SW 1271 (cell line): ENCODE results near the gene CLRN1.
"Not testable (repeated sequence)": the region's sequence is repeated elsewhere in the genome, so short reads cannot be mapped to it uniquely, and the experiment has no call there.

Experiments used
- DNase-seq, 2 experiments: peaks; one replicate each; lab custom pipeline; 2025; lab: John Stamatoyannopoulos, UW

Gene CLRN1

GRCh38 chr3:150972366-150973071 lies at the start of gene CLRN1:
CLRN1 (minus strand) TSS chr3:150972727; CDS start chr3:150972708, 19 bp downstream.
- no peak for DNase-seq

GRCh38 chr3:151016478-151016795 lies 43.9 kb upstream of the CLRN1 start:
- no peak for DNase-seq

- no peak for DNase-seq
Measured at GRCh38 chr3:151015767-151016477, 43.4 kb upstream of the CLRN1 start.

GRCh38 chr3:151015181-151015580 lies 42.7 kb upstream of the CLRN1 start:
- DNase-seq: no peak

GRCh38 chr3:151014501-151015018 lies 42.0 kb upstream of the CLRN1 start:
- no peak for DNase-seq

GRCh38 chr3:151012753-151013152 lies 40.2 kb upstream of the CLRN1 start:
- no peak for DNase-seq

GRCh38 chr3:151011427-151011826 lies 38.9 kb upstream of the CLRN1 start:
- no peak for DNase-seq

- no peak for DNase-seq
Measured at GRCh38 chr3:151009981-151010380, 37.5 kb upstream of the CLRN1 start.

- no peak for DNase-seq
Measured at GRCh38 chr3:151009430-151009829, 36.9 kb upstream of the CLRN1 start.

- peak; percentile 7 to 37 for DNase-seq
Measured at GRCh38 chr3:151008699-151009098, 36.2 kb upstream of the CLRN1 start.

GRCh38 chr3:151003768-151004134 lies 31.2 kb upstream of the CLRN1 start:
- DNase-seq: no peak

GRCh38 chr3:151003029-151003767 lies 30.7 kb upstream of the CLRN1 start:
- DNase-seq: no peak

- DNase-seq: no peak
Measured at GRCh38 chr3:151002003-151002981, 29.8 kb upstream of the CLRN1 start.

GRCh38 chr3:150998996-150999395 lies 26.5 kb upstream of the CLRN1 start:
- DNase-seq: no peak

- no peak for DNase-seq
Measured at GRCh38 chr3:150996731-150997130, 24.2 kb upstream of the CLRN1 start.

- no peak for DNase-seq
Measured at GRCh38 chr3:150995510-150995909, 23.0 kb upstream of the CLRN1 start.

- no peak for DNase-seq
Measured at GRCh38 chr3:150989208-150989607, 16.7 kb upstream of the CLRN1 start.

- not testable (repeated sequence) for DNase-seq
Measured at GRCh38 chr3:150988395-150988794, 15.9 kb upstream of the CLRN1 start.

GRCh38 chr3:150985711-150986110 lies 13.2 kb upstream of the CLRN1 start:
- no peak for DNase-seq

- DNase-seq: no peak
Measured at GRCh38 chr3:150984066-150984465, 11.5 kb upstream of the CLRN1 start.

- no peak for DNase-seq
Measured at GRCh38 chr3:150978566-150979148, 6.1 kb upstream of the CLRN1 start.
